CD4-positive, alpha-beta memory T cell (primary cell): ENCODE data around the gene INPP4B. TPM values are rescaled to one million over a fixed set of nuclear protein-coding genes. Genes with fewer than 3 reads are reported as not detected.
A peak's percentile ranks its signal among the peaks of the same experiment; 100 is the strongest.

ENCODE experiments used
- CTCF ChIA-PET: fragments of 350-600 bp; sonication (Branson Sonifier 250); formaldehyde crosslinking; loops from one replicate; lab custom pipeline; 2021; ENCODE audit warnings: inconsistent platforms; ENCODE audit not compliant: partially characterized antibody; lab: Charles Lee
- POLR2A ChIA-PET: fragments of 350-600 bp; sonication (Branson Sonifier 250); formaldehyde crosslinking; loops from one replicate; lab custom pipeline; 2021; ENCODE audit not compliant: partially characterized antibody; lab: Charles Lee
- DNase-seq, 5 donors: peaks; one replicate each; pipeline versions ENCODE4 v3.0.0 to v3.0.0-alpha.2; 2020 to 2022; ENCODE audit warnings: mixed read lengths in 1 of 5
- H3K27ac ChIP-seq: one replicate; pipeline ENCODE4 v1.7.0; 2013; ENCODE audit warnings: low read depth, low read length
- H3K27me3 ChIP-seq: 2 replicates; pipeline ENCODE4 v1.7.0; 2013; ENCODE audit warnings: mild to moderate bottlenecking, low read length, moderate library complexity; ENCODE audit not compliant: insufficient read depth
- H3K36me3 ChIP-seq: 2 replicates; pipeline ENCODE4 v1.7.0; 2013; ENCODE audit warnings: mild to moderate bottlenecking, low read length, moderate library complexity; ENCODE audit not compliant: insufficient read depth
- H3K4me1 ChIP-seq: 2 replicates; pipeline ENCODE4 v1.7.0; 2013; ENCODE audit warnings: mild to moderate bottlenecking, low read length, moderate library complexity; ENCODE audit not compliant: insufficient read depth
- H3K4me3 ChIP-seq, 2 donors: one replicate each; pipeline ENCODE4 v1.7.0; 2013; ENCODE audit warnings: low read length in 2 of 2, mild to moderate bottlenecking in 1 of 2
- H3K9me3 ChIP-seq, 2 donors: one replicate each; pipeline ENCODE4 v1.7.0; 2013; ENCODE audit warnings: low read length in 2 of 2, control low read depth in 1 of 2; ENCODE audit not compliant: control insufficient read depth in 1 of 2
- H3K27ac Mint-ChIP-seq, 7 donors: one replicate each; pipeline ENCODE4 v1.8.0; 2020 to 2021; ENCODE audit warnings: mixed read lengths in 7 of 7, mild to moderate bottlenecking in 6 of 7, inconsistent platforms in 3 of 7, moderate library complexity in 3 of 7
- H3K27me3 Mint-ChIP-seq, 2 donors: one replicate each; pipeline ENCODE4 v1.8.0; 2020 to 2021; ENCODE audit warnings: mixed read lengths in 2 of 2
- H3K36me3 Mint-ChIP-seq, 2 donors: one replicate each; pipeline ENCODE4 v1.8.0; 2020 to 2021; ENCODE audit warnings: mixed read lengths in 2 of 2, inconsistent platforms in 1 of 2, mild to moderate bottlenecking in 1 of 2
- H3K4me1 Mint-ChIP-seq, 4 donors: one replicate each; pipeline ENCODE4 v1.8.0; 2020 to 2021; ENCODE audit warnings: mixed read lengths in 4 of 4, mild to moderate bottlenecking in 1 of 4
- H3K4me3 Mint-ChIP-seq, 8 donors: one replicate each; pipeline ENCODE4 v1.8.0; 2020 to 2021; ENCODE audit warnings: mixed read lengths in 8 of 8, mild to moderate bottlenecking in 7 of 8, moderate library complexity in 6 of 8, inconsistent platforms in 3 of 8
- H3K9me3 Mint-ChIP-seq, 8 donors: one replicate each; pipeline ENCODE4 v1.8.0; 2020 to 2021; ENCODE audit warnings: mixed read lengths in 8 of 8, mild to moderate bottlenecking in 5 of 8, inconsistent platforms in 3 of 8, moderate library complexity in 1 of 8
- intact Hi-C: fragments of 100-400 bp; cut with micrococcal nuclease; formaldehyde crosslinking; loops from one replicate; pipeline ENCODE4 v1.15.1; 2023
- polyA plus RNA-seq, 2 donors: library from polyadenylated mRNA; unstranded; fragments of 300-500 nt; fragmentation: Illumina TruSeq; gene quantifications; one replicate each; pipeline ENCODE4 v1.2.3, GENCODE V29; 2021
- total RNA-seq, 2 experiments: library from RNA; stranded (reverse); gene quantifications; one replicate each; pipeline ENCODE4 v1.2.3, GENCODE V29; 2021

INPP4B gene
- total and polyA plus RNA-seq, 4 experiments from 2014 or later = 76.7 to 112 (median 80.8) TPM

DNA sequence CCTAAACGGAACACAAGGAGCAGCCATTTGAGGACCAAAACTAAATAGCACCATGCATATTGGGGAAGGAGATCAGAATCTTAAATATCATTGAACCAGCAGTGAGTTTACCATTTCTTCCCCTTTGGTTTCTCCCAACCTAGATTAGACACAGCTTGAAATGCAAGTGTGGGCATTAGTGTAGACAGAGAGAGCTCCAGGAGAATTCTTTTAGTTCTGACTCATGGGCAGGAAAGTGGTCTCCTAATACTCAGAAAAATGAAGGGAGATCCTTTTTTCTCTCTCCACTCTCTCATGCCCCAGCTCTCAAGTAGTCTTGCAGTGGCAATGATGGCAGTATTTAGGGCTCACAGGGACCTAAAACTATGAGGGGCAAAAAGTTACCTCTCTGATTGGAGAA, 567.9 kb downstream of the INPP4B start:
- no peaks in the 10 kb centered on the region for H3K27me3 Mint-ChIP-seq
- peaks cover 52% of the 10 kb centered on the region for H3K4me1 ChIP-seq
- H3K4me3 Mint-ChIP-seq = no peak overlapping the region
- ChIA-PET POLR2A (interaction anchor here (1.2 to 1.4 kb wide), 2 partner anchors 10 to 288 kb away, joined by 3 to 4 read pairs; no protein-coding TSS in a partner anchor), CTCF (no interaction called here)
- H3K9me3 ChIP-seq = no peaks in the 10 kb centered on the region
- H3K4me3 ChIP-seq = no peak overlapping the region
- no peak overlapping the region for H3K27ac ChIP-seq
- H3K36me3 Mint-ChIP-seq = peaks cover 19% of the 10 kb centered on the region in 2 donors
- peaks cover 0 to 1% (median 0%) of the 10 kb centered on the region in 8 donors for H3K9me3 Mint-ChIP-seq
- no peaks in the 10 kb centered on the region for H3K27me3 ChIP-seq
- no peak for DNase-seq
- H3K4me1 Mint-ChIP-seq = peaks cover 43 to 54% (median 48%) of the 10 kb centered on the region in 4 donors
- H3K36me3 ChIP-seq = no peaks in the 10 kb centered on the region
- no peak overlapping the region for H3K27ac Mint-ChIP-seq
- intact Hi-C loops = no loop called here

DNA sequence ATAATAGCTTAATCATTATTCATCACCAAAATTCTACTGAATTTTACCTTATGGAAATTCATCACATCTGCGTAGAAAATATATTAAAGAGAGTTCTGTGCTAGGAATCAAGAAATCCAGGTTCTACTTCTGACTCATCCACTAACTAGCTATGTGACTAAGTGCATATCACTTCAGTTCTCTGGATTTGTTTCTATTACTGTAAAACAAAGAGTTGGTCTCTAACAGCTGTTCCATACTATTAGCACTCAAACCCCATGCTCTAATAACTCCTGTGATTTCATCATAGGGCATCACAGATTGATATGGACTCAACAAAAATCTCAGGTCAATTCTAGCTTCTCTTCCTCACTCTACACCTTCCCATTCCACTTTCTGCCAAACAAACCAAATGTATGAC, 572.0 kb downstream of the INPP4B start:
- H3K27ac Mint-ChIP-seq = peak overlapping the region in 2 of 7 donors; percentile 5 to 84
- POLR2A ChIA-PET = interaction anchor here (1.3 to 1.9 kb wide), 2 partner anchors 8 to 10 kb away, joined by 6 read pairs; no protein-coding TSS in a partner anchor
- no peak overlapping the region for H3K4me3 Mint-ChIP-seq
- peaks cover 0 to 1% (median 0%) of the 10 kb centered on the region in 8 donors for H3K9me3 Mint-ChIP-seq
- H3K4me1 Mint-ChIP-seq = peaks cover 52 to 80% (median 65%) of the 10 kb centered on the region in 4 donors
- H3K27me3 Mint-ChIP-seq = no peaks in the 10 kb centered on the region
- CTCF ChIA-PET = interaction anchor here (3.4 kb wide), 1 partner anchor 9 kb away, joined by 21 read pairs; no protein-coding TSS in a partner anchor
- H3K27me3 ChIP-seq = no peaks in the 10 kb centered on the region
- no peak overlapping the region for H3K27ac ChIP-seq
- intact Hi-C loops = no loop called here
- peaks cover 7% of the 10 kb centered on the region for H3K36me3 ChIP-seq
- peaks cover 41 to 43% of the 10 kb centered on the region in 2 donors for H3K36me3 Mint-ChIP-seq
- no peak overlapping the region for H3K4me3 ChIP-seq
- H3K4me1 ChIP-seq = peaks cover 63% of the 10 kb centered on the region
- no peaks in the 10 kb centered on the region for H3K9me3 ChIP-seq
- no peak for DNase-seq

DNA sequence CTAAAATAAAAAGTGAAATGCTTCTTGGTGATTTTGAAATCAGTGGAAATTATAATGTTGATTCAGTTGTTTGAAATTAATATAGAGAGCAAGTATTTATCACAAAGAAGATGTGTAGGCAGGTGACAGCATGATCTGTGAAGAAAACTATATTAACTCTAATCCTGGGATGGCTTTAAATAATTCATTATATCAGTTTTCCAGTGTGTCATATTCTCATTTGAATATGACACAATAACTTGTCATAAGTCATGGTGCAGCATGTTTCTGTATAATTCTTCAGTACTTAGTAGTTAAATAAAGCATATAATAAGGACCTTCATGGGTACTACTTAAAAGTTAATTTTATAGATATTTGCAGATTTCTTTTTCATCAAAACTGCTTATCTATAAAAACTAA, 573.6 kb downstream of the INPP4B start:
- intact Hi-C loops = no loop called here
- DNase-seq = no peak
- H3K9me3 ChIP-seq = no peaks in the 10 kb centered on the region
- H3K27me3 ChIP-seq = no peaks in the 10 kb centered on the region
- H3K9me3 Mint-ChIP-seq = peaks cover 0 to 1% (median 0%) of the 10 kb centered on the region in 8 donors
- H3K4me1 ChIP-seq = peaks cover 58% of the 10 kb centered on the region
- H3K27me3 Mint-ChIP-seq = no peaks in the 10 kb centered on the region
- peaks cover 58 to 84% (median 71%) of the 10 kb centered on the region in 4 donors for H3K4me1 Mint-ChIP-seq
- no peak overlapping the region for H3K27ac ChIP-seq
- peaks cover 48 to 49% of the 10 kb centered on the region in 2 donors for H3K36me3 Mint-ChIP-seq
- CTCF ChIA-PET = interaction anchor here (3.4 kb wide), 1 partner anchor 10 kb away, joined by 21 read pairs; no protein-coding TSS in a partner anchor
- no peak overlapping the region for H3K4me3 ChIP-seq
- H3K4me3 Mint-ChIP-seq = no peak overlapping the region
- H3K36me3 ChIP-seq = peaks cover 7% of the 10 kb centered on the region
- H3K27ac Mint-ChIP-seq = peak overlapping the region in 1 of 7 donors; percentile 35
- POLR2A ChIA-PET = no interaction called here

DNA sequence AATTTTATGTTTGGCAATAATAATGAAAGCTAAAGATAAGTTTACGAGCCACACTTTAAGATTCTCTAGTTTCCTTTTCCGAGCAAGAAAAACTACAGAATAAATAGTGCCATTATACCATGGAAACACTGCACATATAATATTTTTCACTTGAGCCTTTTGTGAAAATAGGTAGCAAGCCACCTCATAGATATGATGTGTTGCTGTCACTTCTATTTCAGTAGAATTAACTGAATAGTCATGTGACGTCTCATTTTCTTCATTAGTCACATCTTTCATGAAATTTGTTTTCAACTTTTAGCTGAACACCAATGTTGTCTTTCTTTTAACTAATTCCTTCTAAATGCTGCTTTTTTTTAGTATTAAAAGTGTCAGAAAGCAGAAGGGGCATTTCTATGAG, 574.3 kb downstream of the INPP4B start:
- Mint-ChIP-seq H3K36me3 (peaks cover 47 to 49% of the 10 kb centered on the region in 2 donors), H3K9me3 (peaks cover 0 to 1% (median 0%) of the 10 kb centered on the region in 8 donors), H3K4me3 (no peak overlapping the region), H3K4me1 (peaks cover 59 to 84% (median 71%) of the 10 kb centered on the region in 4 donors), H3K27ac (no peak overlapping the region), H3K27me3 (no peaks in the 10 kb centered on the region)
- Histone ChIP-seq H3K27me3 (no peaks in the 10 kb centered on the region), H3K27ac (no peak overlapping the region), H3K9me3 (no peaks in the 10 kb centered on the region), H3K4me3 (no peak overlapping the region), H3K36me3 (peaks cover 7% of the 10 kb centered on the region), H3K4me1 (peaks cover 59% of the 10 kb centered on the region)
- intact Hi-C loops = no loop called here
- ChIA-PET CTCF (interaction anchor here (3.4 kb wide), 1 partner anchor 11 kb away, joined by 21 read pairs; no protein-coding TSS in a partner anchor), POLR2A (interaction anchor here (1.4 kb wide), 1 partner anchor 13 kb away, joined by 3 read pairs; no protein-coding TSS in a partner anchor)
- no peak for DNase-seq

DNA sequence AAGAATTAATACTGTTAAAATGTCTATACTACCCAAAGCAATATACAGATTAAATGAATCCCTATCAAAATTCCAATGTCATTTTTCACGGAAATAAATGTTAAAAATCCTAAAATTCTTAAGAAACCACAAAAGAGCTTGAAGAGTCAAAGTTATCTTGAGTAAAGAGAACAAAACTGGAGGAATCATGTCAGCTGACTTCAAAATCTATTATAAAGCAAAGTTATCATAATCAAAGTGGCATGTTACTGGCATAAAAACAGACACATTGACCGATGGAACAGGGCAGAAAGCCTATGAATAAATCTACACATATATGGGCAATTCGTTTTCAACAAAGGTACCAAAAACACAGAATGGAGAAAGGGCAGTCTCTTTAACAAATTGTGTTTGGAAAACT, 579.0 kb downstream of the INPP4B start:
- intact Hi-C loops = loop anchor here (2.0 kb wide), 1 partner anchor 16 kb away; no protein-coding TSS in a partner anchor
- ChIA-PET POLR2A (interaction anchor here (1.3 to 1.6 kb wide), 2 partner anchors 11 to 17 kb away, joined by 3 read pairs; no protein-coding TSS in a partner anchor), CTCF (no interaction called here)
- Mint-ChIP-seq H3K27ac (peak overlapping the region in 2 of 7 donors; percentile 26 to 81), H3K4me3 (peak overlapping the region in 2 of 8 donors; percentile 6 to 17), H3K27me3 (no peaks in the 10 kb centered on the region), H3K36me3 (peaks cover 61 to 65% of the 10 kb centered on the region in 2 donors), H3K9me3 (peaks cover 0 to 4% (median 0%) of the 10 kb centered on the region in 8 donors), H3K4me1 (peaks cover 67 to 93% (median 82%) of the 10 kb centered on the region in 4 donors)
- Histone ChIP-seq H3K27me3 (no peaks in the 10 kb centered on the region), H3K4me3 (no peak overlapping the region), H3K9me3 (no peaks in the 10 kb centered on the region), H3K27ac (no peak overlapping the region), H3K36me3 (peaks cover 7% of the 10 kb centered on the region), H3K4me1 (peaks cover 67% of the 10 kb centered on the region)
- no peak for DNase-seq

DNA sequence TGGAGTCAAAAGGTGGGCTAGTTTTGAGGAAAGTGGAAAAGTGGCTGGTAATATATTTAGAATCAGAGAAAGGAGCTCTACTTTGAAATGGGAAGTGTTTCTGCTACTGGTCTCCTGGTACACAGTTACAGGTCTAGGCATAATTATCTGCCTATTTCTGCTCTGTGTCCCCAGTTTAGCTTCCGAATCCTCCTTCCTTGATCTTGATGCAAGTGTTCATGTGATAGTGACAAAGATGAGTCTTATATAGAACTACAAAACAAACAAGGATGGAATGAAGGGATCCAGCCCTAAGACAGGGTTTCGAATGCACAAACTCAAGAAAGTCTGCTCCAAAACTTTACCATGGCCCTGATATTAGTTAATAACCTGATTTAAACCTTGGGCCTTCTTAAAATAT, 580.2 kb downstream of the INPP4B start:
- Mint-ChIP-seq H3K36me3 (peaks cover 63 to 67% of the 10 kb centered on the region in 2 donors), H3K4me1 (peaks cover 65 to 95% (median 80%) of the 10 kb centered on the region in 4 donors), H3K4me3 (peak overlapping the region in 5 of 8 donors; percentile 13 to 78 (median 46)), H3K9me3 (peaks cover 0 to 4% (median 0%) of the 10 kb centered on the region in 8 donors), H3K27ac (peak overlapping the region; percentile 37 to 87 (median 78)), H3K27me3 (no peaks in the 10 kb centered on the region)
- Histone ChIP-seq H3K4me1 (peaks cover 70% of the 10 kb centered on the region), H3K27me3 (no peaks in the 10 kb centered on the region), H3K27ac (no peak overlapping the region), H3K36me3 (peaks cover 7% of the 10 kb centered on the region), H3K9me3 (no peaks in the 10 kb centered on the region), H3K4me3 (no peak overlapping the region)
- CTCF ChIA-PET = interaction anchor here (0.7 to 0.8 kb wide), 2 partner anchors 17 to 52 kb away, joined by 3 to 4 read pairs; no protein-coding TSS in a partner anchor
- intact Hi-C loops = loop anchor here (2.0 kb wide), 1 partner anchor 17 kb away; no protein-coding TSS in a partner anchor
- POLR2A ChIA-PET = interaction anchor here (0.6 to 1.3 kb wide), 3 partner anchors 8 to 124 kb away, joined by 3 to 6 read pairs (median 4); no protein-coding TSS in a partner anchor
- no peak for DNase-seq

DNA sequence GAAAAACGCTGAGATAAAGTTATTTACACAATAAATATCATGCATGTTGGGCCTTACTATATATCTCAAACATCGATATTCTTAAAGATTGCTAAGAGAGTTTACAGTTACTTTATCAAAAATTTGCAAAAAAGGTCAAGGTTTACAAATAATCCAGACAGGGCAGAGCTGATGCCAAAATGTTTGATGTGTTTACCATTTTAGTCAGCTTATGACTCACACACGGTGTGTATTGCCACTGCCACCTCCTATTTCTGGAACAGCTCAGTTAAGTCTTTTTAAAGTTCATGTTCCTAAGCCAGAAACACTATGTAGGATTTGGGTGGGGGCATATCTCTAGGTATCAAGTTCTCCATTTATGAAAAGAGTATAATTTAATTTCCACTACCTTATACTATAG, 580.6 kb downstream of the INPP4B start:
- Histone ChIP-seq H3K36me3 (peaks cover 7% of the 10 kb centered on the region), H3K9me3 (no peaks in the 10 kb centered on the region), H3K4me1 (peaks cover 70% of the 10 kb centered on the region), H3K4me3 (no peak overlapping the region), H3K27me3 (no peaks in the 10 kb centered on the region), H3K27ac (no peak overlapping the region)
- no peak for DNase-seq
- ChIA-PET POLR2A (interaction anchor here (0.6 to 1.3 kb wide), 3 partner anchors 9 to 123 kb away, joined by 3 to 6 read pairs (median 4); no protein-coding TSS in a partner anchor), CTCF (interaction anchor here (0.8 to 1.2 kb wide), 2 partner anchors 17 to 52 kb away, joined by 3 to 4 read pairs; no protein-coding TSS in a partner anchor)
- H3K36me3 Mint-ChIP-seq = peaks cover 61 to 66% of the 10 kb centered on the region in 2 donors
- H3K4me1 Mint-ChIP-seq = peaks cover 63 to 93% (median 78%) of the 10 kb centered on the region in 4 donors
- peaks cover 0 to 4% (median 0%) of the 10 kb centered on the region in 8 donors for H3K9me3 Mint-ChIP-seq
- H3K4me3 Mint-ChIP-seq = peak overlapping the region in 5 of 8 donors; percentile 13 to 78 (median 46)
- H3K27me3 Mint-ChIP-seq = no peaks in the 10 kb centered on the region
- intact Hi-C loops = no loop called here
- H3K27ac Mint-ChIP-seq = peak overlapping the region; percentile 33 to 87 (median 78)
